DMS79 treated with DMSO at 0.1 percent for 48 hours (cell line): Measurements from ENCODE around the gene EHF.
"Not testable (repeated sequence)": the region's sequence is repeated elsewhere in the genome, so short reads cannot be mapped to it uniquely, and the experiment has no call there.

Source experiments
- DNase-seq: peaks from one replicate; lab custom pipeline; 2025; lab: John Stamatoyannopoulos, UW

Gene EHF

DNA sequence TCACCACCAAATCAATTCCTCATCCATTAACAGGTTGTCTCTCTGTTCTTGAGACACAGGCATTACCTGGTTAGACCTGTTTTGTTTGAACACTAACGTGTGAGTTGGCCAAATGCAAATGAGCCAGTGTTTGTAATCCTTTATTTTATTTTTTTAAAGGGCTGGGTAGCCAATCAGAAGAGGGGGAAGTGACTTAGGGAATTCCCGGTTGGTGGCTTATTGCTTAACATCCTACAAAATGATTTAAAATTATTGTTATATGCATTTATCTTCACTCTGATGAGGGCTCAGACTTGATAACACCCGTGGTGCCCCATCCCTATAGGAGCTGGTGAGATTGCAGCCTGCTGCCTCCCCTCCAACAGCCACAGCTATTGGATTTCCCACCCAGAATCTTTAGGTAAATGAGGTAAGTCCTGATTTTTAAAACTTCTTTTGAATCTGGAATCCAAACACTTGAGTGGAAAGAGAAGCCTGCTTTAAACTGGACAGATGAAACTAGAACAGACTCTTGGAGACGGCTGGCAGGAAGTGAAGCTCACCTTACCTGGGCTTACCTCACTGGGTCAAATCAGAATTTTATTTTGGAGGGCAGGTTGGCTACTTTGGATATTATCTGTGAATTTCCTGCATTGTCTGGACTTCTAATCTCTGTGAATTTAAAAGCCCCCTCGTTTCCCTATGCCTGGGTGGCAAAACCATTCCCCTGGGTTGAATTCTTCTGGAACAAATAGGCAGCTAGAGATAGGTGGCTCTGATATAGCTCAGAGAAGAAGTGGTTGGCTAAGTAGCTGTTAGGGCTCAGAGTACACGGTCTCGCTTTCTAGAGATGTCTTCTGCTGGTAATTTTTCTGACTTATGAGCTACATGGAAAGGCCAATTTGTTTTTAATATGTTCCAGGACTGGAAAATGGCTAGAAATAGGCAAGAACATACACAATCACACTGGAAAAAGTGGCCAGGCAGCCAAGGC, at the start of gene EHF:
Gene EHF (plus strand): TSS at position 274 of the 973 bp plus-strand sequence. CDS start 21,538 bp downstream, outside the sequence.
- peak; percentile 63 for DNase-seq

DNA sequence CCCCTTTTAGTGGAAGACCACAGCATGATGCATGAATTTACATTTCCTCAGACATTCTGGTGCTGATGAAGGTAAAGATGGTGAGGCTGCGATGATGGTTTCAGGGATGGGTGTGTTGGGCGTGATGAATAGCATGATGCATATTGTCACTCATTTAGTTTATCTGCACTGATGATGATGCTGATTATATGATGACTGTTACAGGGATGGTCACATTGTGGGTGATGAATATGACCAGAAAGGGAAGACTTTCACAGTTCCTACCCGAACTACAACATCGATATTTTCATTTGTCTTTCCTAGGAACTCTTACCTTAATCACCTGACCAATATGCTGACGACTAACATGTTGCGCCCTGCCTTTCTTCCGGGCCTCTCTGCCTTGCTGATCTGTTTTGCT, 47.4 kb upstream of the EHF start:
- no peak for DNase-seq

GRCh38 chr11:34575261-34575660, 45.6 kb upstream of the EHF start:
- DNase-seq: no peak

DNA sequence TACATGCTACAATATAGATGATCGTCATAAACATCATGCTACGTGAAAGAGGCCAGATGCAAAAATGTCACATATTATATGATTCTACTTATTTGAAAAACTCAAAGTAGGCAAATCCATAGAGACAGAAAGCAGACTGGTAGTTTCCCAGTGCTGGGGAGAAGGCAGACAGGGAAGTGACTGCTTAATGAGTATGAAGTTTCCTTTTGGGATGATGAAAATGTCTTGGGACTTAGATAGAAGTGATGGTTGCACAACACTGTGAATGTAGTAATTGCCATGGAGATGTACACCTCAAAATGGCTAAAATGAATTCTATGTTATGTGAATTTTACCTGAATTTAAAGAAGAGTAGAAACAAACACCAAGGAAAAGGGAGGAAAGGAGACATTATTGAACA, 45.2 kb upstream of the EHF start:
- no peak for DNase-seq

GRCh38 chr11:34576331-34576730, 44.6 kb upstream of the EHF start:
- no peak for DNase-seq

DNA sequence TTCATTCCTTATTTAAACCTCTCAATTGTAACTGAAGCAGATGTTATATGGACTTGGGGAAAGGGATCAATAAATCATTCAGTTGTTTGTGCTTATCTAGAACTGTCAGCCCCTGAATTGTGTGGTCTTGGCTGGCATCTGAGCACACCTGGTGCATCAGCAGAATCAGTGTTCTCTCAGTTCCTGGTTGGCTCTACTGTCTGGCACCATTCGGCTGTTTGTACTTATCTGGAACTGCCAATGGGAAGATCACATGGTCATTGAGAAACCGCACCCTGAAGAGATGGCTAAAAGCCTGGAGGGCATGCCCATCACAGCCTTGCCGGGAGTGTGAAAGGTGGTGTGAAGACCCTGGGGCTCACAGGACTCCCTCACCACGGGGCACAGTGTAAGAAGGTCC, 37.1 kb upstream of the EHF start:
- no peak for DNase-seq

DNA sequence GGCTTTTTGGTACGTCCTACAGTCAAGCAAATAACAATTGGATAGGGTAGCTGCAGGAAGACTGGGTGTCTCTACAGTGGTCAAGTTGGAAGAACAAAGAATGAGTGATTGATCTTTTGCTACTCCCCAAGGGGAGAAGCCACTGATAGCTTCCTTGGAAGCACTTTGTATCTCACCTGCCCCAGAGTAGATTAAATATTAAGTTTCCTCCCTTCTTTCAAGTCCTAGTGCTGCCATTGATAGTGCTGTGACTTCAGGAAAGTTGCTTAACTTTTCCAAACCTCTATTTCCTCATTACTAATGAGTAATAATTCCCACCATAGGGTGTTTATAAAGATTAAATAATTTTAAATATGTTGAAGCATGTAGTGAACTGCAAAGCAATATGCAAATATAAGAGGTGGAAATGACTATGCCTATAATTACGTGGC, 35.6 kb upstream of the EHF start:
- DNase-seq: no peak

- DNase-seq: peak; percentile 56
Observed at GRCh38 chr11:34585735-34586487, 35.0 kb upstream of the EHF start.

DNA sequence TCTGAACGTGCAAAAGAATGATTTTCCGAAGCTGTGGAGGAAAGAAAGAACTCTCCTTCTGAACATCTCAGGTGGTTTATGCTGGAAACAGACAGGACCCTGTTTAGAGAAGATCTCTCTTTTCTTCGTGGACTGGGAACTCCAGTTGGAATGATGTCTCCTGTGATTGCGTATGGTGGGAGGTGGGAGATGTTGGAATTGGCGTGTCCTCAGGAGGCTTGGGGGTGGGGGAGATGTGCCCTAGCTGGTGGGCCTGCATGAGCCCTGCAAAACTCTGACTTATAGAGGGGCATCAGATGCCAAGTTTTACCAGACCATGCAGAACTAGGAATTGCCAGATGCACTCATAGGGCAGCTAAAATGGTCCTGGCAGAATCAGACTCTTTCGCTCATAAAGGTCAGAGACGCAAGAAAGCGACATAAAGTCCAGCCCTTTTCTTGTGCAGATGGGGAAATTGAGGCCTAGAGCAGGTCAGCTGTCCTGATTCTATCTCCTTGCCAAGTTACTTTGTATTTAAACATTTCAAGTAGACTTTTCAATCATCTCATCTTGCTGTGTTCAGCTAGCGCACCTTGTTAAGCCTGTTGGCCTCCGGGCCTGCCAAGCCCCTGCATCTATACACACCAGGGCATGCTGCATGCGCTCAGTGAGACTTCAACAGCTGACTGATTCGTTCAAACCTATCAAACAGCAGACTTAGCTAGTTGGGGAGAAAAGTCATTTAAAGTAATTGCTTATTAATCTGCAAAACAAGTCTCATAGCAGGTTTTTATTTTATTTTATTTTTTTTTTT, 34.2 kb upstream of the EHF start:
- no peak for DNase-seq

- no peak for DNase-seq
Observed at GRCh38 chr11:34587282-34587677, 33.6 kb upstream of the EHF start.

DNA sequence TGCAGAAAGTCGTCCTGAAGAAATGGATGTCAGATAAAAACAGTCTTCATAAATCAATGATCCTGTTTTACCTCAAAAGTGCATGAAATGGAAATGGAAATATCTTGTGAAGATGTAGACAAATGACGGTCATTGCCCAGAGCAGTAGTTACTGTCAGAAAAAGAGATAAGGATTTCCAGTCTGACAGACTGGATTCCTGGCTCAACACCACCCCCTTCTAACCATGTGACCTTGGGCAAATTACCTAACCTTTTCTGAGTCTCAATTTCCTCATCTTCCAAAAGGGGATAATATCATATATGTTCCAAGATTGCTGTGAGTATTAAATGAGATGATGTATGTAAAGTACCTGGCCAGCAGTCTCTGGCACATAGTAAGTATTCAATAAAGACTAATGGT, 32.9 kb upstream of the EHF start:
- no peak for DNase-seq

GRCh38 chr11:34588701-34589100, 32.2 kb upstream of the EHF start:
- no peak for DNase-seq

GRCh38 chr11:34589177-34589576, 31.7 kb upstream of the EHF start:
- not testable (repeated sequence) for DNase-seq

DNA sequence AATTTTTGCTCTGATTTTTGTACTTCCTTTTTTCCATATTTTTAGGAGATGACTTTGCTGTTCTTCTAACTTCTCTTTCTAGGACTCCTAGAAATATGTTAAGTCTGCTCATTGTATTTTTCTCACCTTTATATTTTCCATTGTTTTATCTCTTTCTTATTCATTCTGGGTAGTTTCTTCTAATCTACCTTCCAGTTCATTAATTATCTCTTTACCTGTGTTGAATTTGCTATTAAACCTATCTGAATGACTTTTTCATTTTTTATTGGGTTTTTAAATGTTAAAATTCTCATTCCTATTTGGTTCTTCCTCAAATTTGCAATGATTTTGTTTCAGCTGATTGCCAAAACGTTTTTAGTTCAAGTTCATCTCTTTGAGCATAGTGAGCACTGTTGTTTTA, 27.8 kb upstream of the EHF start:
- no peak for DNase-seq

GRCh38 chr11:34594603-34595002, 26.3 kb upstream of the EHF start:
- DNase-seq: no peak

GRCh38 chr11:34595391-34595790, 25.5 kb upstream of the EHF start:
- DNase-seq: no peak

DNA sequence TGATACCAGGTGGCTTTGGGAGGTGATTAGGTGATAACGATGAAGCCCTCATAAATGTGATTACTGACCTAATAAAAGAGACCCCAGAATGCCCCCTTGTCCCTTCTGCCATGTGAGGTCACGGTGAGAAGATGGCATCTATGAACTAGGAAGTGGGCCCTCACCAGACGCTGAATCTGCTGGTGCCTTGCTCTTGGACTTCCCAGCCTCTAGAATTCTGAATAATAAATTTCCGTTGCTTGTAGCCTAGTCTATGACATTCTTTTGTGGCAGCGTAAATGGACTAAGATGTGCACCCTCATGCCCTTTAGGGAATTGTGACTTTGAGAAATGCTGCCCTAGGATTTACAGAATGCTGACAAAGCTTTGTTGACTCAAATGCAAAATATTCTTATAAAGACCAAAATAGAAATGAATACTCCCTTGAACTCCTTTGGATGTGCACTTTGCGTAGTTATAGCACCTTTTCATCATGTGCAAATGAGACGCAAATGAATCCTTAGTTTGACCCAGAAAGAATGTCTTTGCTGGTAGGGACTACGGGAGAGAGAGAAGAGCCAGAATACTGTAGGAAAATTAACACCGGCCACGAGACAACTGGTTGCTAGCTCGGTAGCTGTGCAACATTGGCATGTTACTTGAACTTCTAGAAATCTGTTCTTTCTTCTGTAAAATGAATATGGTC, 24.8 kb upstream of the EHF start:
- DNase-seq: no peak

DNA sequence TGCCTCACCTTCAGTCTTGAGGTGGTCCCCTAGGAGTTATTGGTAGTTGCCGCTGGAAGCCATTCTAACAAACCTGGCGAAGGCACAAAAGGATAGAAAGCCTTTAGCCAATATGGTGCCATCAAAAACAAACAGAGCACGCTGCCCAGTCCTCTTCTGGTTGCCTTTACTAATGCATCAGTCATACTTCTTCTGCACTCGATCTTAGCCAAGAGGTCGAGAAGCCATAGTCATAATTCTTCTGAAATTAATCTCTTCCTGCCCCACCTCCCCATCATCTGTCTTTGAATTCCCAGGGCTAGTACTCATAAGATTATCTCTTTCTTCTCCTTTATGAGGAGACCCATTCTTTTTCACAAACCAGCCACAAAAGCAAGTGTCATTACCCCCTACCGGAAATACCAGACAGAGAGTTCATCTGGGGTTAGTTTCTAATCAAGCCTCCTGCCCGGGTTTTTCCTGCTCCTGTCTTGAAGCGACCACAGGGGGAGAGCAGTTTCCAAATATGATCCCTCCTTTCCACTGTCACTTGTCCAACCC, 21.4 kb upstream of the EHF start:
- DNase-seq: no peak

DNA sequence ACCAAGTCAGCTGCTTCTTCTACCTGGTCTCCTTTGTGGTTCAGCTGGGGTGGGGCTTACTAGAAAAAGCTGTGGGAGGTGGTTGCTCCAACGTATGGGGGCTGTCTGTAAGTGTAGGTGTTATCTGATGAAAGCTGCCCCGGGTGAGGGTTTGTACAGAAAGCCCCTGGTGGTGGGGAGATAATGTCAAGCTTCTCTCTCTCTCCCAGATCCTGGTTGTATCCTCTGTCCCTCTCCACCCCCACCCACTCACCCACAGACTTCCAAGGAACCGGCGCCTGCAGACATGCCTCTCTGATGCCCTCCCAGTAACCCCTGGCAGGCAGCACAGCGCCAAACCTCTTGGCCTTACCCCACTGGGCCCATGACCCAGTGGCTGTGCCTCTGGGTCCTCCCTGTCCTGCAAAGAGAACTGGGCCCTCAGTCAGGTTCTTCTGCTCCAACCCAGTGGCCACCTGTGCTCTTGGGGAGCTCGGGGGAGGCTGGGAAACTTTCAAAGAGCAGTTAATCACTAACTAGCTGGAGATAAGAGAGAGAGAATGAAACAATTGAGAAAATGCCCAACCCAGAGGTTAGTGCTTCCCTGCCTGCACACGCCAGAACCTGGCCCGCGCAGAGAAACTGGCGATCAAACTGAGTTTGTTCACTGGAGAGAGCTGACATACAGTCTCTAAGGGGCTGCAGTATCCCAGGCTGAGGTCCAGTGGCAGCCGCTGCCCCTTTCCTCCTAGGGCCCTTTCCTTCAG, 20.4 kb upstream of the EHF start:
- no peak for DNase-seq

GRCh38 chr11:34601085-34601444, 19.8 kb upstream of the EHF start:
- DNase-seq: no peak

- no peak for DNase-seq
Observed at GRCh38 chr11:34601609-34602008, 19.3 kb upstream of the EHF start.
